GM21717 (cell line): ENCODE measurements around the gene ABCG4.
"Not testable (repeated sequence)": the region's sequence is repeated elsewhere in the genome, so short reads cannot be mapped to it uniquely, and the experiment has no call there.

Experiments
- ATAC-seq: cut with Tn5 transposase; IDR thresholded peaks from one replicate; pipeline ENCODE4 v1.9.1; 2021; ENCODE audit warnings: mild to moderate bottlenecking, moderate library complexity; ENCODE audit not compliant: unreplicated experiment

Gene ABCG4

DNA sequence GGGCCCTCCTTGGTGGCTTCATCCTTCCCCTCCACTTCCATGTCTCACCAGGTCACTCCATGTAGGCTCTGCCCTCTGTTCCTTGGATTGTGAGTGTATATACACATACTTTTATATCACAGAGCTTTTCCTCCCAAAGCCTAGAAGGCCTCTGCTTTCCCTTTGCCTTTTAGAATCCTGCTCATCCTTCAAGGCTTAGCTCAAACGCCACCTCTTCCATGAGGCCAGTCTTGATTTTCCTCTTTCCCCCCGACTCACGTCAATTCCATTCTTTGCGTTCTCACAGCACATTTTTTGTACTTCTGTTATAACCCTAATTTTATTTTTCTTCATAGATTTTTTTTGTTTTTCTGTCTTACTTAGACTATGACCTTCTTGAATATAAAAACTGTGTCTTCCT is 3.8 kb downstream of the ABCG4 start:
- ATAC-seq: no peak

DNA sequence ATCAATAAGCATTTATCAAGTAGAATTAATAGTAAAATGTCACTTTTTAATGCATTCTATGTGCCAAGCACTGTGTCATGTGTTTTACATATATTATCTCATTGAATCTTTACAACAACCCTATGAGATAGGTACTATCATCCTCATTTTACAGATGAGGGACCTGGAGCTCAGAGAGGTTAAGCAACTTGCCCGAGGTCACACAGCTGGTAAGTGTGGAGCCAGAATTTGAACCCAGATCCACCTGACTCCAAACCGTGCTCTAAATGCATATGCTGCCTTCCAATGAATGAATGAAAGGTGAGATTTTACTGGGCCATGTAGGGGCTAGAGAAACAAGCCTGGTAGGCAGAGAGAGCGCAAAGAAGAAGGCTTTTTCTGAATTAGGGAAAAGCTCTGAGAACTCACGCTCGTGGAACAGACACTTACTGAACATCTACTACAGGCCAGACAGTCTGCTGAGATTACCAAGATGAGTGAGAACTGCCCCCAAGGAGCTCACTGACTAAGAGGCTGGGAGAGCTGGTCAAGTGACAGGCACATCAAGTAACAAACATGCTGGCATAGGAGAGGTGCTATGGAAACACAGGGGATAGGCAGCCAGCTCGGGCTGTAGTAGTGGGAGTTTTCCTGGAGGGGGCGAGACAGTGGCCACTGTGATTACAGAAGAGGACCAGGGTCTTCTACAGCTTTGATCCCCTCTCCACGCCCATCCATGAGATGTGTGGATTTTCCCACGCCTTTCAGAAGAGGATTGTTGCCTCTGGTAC is 4.4 kb downstream of the ABCG4 start:
- no peak for ATAC-seq

DNA sequence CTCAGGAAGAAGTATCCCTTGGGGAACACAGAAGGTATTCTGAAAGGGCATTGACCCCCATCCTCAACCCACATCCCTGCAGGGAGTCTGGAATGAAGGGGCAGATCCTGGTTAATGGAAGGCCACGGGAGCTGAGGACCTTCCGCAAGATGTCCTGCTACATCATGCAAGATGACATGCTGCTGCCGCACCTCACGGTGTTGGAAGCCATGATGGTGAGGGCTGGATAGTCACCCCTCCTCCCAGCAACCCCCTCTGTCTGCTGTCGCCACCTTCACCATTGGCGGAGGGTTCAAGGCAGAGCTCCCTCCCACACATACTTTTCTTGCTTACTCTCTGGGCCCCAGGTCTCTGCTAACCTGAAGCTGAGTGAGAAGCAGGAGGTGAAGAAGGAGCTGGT is 5.3 kb downstream of the ABCG4 start:
- no peak for ATAC-seq

- ATAC-seq: no peak
Measured at GRCh38 chr11:119155733-119156492, 7.1 kb downstream of the ABCG4 start.

DNA sequence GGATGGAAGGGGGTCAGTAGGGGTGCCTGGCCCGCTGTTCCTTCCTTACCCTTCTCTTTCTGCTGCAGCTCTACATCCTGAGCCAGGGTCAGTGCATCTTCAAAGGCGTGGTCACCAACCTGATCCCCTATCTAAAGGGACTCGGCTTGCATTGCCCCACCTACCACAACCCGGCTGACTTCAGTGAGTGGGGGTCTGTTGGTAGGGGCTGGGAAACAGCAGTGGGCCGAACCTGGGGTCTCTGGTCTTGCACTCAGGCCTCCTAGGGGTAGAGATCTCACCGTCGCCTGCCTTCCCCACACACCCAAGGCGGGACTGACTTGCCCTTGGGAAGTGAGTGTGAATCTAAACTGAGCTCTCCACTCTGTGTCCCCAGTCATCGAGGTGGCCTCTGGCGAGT is 7.6 kb downstream of the ABCG4 start:
- no peak for ATAC-seq

DNA sequence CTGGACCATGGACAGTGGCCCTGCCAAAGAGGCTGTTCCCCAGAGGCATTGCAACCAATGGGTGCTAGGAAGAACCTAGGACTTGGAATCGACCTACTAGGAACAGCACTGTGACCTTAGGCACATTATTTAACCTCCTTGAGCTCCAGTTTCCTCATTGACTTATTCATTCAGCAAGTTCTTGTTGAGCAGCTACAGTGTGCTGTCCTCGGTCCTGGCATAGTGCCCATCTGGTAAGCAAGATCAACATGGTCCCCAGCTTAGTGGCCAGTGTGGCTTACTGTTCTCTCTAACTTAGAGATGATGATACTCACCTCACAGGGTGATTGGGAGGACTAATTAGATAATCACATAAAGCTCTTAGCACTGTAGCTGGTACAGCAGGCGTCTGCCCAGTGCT is 8.2 kb downstream of the ABCG4 start:
- ATAC-seq: no peak

DNA sequence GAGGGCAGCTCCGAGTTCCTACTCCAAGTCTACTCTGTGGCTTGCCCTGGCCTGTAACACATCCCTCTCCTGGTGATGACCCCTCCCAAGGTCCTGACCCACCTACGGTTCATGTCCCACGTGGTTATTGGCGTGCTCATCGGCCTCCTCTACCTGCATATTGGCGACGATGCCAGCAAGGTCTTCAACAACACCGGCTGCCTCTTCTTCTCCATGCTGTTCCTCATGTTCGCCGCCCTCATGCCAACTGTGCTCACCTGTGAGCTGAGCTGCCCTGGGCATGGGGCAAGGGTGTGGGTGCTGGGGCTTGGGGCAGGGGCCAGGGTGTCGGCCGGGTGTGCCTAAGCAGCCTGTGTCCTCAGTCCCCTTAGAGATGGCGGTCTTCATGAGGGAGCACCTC is 9.6 kb downstream of the ABCG4 start:
- ATAC-seq: no peak

- no peak for ATAC-seq
Measured at GRCh38 chr11:119160151-119160550, 11.3 kb downstream of the ABCG4 start.

DNA sequence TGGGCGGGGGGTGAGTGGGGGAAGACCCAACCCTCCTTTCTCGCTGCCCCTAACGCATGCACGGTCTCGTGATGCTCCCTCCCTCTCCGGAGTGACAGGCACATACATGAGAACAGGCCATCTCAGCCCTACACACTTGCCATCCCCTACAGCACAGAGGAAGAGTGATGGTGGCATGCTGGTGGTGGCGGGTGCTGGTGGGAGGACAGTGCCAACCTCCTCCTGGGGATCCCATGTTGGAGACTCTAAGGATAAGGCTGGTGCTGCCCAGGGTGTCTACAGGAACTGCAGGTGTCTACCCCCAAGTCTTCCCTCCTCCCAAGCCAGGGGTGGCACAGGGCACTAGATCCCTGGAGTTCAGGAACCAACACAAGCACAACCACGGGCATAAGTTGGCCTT is 13.0 kb downstream of the ABCG4 start:
- no peak for ATAC-seq

GRCh38 chr11:119166368-119167076 is 17.7 kb downstream of the ABCG4 start:
- no peak for ATAC-seq

GRCh38 chr11:119167077-119167458 is 18.2 kb downstream of the ABCG4 start:
- ATAC-seq: not testable (repeated sequence)

- ATAC-seq: no peak
Measured at GRCh38 chr11:119167933-119168332, 19.1 kb downstream of the ABCG4 start.

DNA sequence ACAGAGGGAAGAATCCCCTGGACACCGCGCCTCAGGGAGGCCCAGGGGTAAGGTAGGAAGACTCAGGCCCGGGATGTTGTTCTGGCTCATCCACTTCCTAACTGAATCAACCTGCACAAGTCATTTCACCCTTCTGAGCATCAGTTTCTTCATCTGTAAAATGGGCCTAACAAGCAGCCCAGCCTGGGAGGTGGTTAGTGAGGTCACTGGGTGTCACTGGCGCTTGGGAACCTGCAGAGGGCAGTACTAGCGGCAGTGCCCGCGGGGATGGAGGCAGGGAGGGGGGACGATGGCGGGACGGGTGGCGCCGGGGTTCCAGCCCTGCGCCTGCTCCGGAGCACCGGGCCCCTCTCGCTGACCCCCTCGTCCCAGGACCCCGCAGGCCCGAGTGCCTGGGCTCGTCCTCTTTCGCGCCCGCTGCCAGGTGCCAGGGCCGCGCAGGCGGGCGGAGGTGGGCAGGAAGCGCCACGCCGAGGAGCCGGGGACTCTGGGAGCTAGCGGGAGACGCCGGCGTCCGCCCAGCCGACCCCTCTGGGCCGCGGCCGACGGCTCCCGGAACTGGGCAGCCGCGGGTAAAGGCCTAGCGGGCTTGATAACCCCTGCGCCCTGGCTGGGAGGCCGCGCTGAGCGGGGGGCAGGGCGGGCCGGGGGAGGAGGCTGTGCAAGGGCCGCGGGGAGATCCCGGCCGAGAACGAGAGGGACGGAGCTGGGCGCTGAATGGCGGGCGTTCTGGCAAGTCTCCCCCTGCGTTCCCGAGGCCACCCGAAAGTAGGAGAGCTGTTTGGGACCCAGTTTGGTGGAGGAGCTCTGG is 19.8 kb downstream of the ABCG4 start, which contains the start of gene NLRX1:
Gene NLRX1 (plus strand): TSS at position 255 of the 811 bp plus-strand sequence. CDS start 2,679 bp downstream, outside the sequence.
- peak; percentile 85 for ATAC-seq

DNA sequence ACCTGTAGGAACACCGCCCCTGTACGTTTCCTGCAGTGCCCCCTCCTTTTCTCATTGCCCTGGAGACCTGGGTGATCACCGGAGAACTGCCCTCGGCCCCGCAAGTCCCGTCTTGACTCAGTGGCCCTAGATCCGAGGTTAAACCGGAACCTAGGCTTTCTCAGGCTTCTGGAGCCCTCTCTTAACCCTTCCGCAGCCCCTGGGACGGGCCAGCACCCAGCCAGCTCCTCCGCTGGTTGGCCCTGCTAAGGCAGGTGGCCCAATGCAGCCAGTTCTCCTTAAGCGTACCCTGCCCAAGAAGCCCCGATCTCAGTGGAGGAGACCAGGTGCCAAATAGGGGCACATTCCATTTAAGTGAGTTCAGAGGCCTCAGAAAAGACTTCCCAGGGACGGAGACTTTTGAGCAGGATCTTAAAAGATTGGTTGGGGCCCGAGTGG is 20.4 kb downstream of the ABCG4 start:
- peak; percentile 30 for ATAC-seq

DNA sequence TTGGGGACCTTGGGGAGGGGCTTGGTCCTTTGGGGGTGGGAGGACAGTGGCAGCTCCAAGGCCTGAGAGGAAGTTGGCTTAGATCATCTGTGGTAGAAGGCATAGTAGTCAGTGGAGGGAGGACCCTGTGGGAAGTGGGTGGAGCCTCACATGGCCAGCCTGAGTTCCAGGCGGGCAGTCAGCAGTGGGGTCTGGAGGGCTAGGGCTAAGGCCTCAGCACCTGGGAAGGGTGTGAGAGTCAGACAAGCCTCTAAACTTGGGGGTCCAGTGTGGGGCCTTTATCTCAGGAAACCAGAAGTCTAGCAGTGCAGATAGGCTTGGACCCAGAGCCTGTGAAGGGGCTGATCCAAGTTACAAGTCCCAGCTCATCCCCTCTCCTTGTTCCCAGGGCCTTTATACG is 23.7 kb downstream of the ABCG4 start:
- ATAC-seq: no peak

- no peak for ATAC-seq
Measured at GRCh38 chr11:119173453-119173852, 24.6 kb downstream of the ABCG4 start.

- ATAC-seq: no peak
Measured at GRCh38 chr11:119175493-119176077, 26.7 kb downstream of the ABCG4 start.

DNA sequence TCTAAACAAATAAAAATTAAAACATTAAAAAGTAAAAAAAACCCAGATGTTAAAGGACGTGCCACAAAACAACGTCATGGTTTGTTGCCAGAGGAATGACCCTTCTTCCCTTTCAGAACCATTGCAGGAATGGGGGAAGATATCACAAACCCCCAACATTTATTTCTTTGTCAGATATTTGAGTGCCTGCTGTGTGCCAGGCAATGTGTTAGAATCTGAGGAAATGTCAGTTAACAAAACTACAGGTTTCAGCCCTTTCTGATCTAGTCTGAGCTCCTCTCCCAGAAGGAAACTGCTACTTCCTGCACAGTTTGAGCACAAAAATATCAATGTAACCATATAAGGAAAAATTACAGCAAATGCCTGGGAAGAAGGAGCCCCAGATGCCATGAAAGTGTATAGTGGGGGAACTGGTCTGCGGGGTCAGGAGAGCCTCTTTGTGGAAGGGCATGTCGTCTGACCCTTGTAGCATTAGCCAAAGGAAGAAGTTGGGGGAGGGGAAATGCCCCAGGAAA is 29.4 kb downstream of the ABCG4 start:
- no peak for ATAC-seq

DNA sequence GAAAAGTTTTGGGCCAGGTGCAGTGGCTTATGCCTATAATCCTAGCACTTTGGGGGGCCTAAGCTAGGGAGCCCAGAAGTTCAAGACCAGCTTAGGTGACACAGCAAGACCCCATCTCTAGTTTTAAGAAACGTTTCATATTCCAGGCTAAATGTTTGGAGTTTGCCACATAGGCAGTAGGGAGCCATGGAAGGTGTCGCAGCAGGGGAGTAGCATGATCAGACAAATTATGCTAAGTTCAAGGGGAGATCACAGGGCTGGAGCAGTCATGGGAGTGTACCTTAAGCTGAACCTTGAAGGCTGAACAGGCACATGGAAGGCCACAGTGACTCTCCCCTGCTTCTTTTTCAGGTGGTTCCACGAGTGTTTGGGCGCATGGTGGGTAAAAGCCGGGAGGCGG is 30.5 kb downstream of the ABCG4 start:
- ATAC-seq: no peak

GRCh38 chr11:119179983-119180382 is 31.1 kb downstream of the ABCG4 start:
- no peak for ATAC-seq
